Mesenchymal stem cell (in vitro differentiated cells and primary cell): ENCODE measurements around the gene MSRB1.
A peak's percentile ranks its signal among the peaks of the same experiment; 100 is the strongest.

Experiments used
- DNase-seq: peaks from one replicate; pipeline ENCODE4 v3.0.0-alpha.2; 2013
- H2AFZ ChIP-seq: one replicate; pipeline ENCODE4 v1.6.1; 2013; ENCODE audit warnings: low read depth, mild to moderate bottlenecking, control low read depth, inconsistent platforms, low read length, moderate library complexity
- H2AK5ac ChIP-seq: 2 replicates; pipeline ENCODE4 v1.6.1; 2013; ENCODE audit warnings: low read length, moderate library complexity, mild to moderate bottlenecking, inconsistent platforms; ENCODE audit not compliant: severe bottlenecking
- H2BK120ac ChIP-seq: one replicate; pipeline ENCODE4 v1.6.1; 2013; ENCODE audit warnings: low read depth, mild to moderate bottlenecking, inconsistent platforms, low read length, moderate library complexity
- H2BK12ac ChIP-seq, 2 experiments: one replicate each; pipeline ENCODE4 v1.6.1; 2013; ENCODE audit warnings: inconsistent platforms in 2 of 2, low read length in 2 of 2, mild to moderate bottlenecking in 2 of 2, moderate library complexity in 2 of 2, control low read depth in 1 of 2
- H2BK15ac ChIP-seq: one replicate; pipeline ENCODE4 v1.6.1; 2013; ENCODE audit warnings: mild to moderate bottlenecking, low read depth, inconsistent platforms; ENCODE audit not compliant: poor library complexity, severe bottlenecking
- H2BK5ac ChIP-seq: 2 replicates; pipeline ENCODE4 v1.6.1; 2013; ENCODE audit warnings: low read depth, mild to moderate bottlenecking, low read length, control low read depth, inconsistent platforms; ENCODE audit not compliant: poor library complexity, severe bottlenecking
- H3K14ac ChIP-seq, 2 experiments: one replicate each; pipeline ENCODE4 v1.6.1; 2013; ENCODE audit warnings: inconsistent platforms in 2 of 2, low read length in 2 of 2, control low read depth in 1 of 2, mild to moderate bottlenecking in 1 of 2, moderate library complexity in 1 of 2
- H3K18ac ChIP-seq, 2 experiments: one replicate each; pipeline ENCODE4 v1.6.1; 2013; ENCODE audit warnings: inconsistent platforms in 2 of 2, low read length in 2 of 2, control low read depth in 1 of 2, low read depth in 1 of 2, mild to moderate bottlenecking in 1 of 2
- H3K23ac ChIP-seq, 2 experiments: one replicate each; pipeline ENCODE4 v1.6.1; 2013; ENCODE audit warnings: inconsistent platforms in 2 of 2, low read length in 2 of 2, mild to moderate bottlenecking in 2 of 2, moderate library complexity in 2 of 2, control low read depth in 1 of 2
- H3K27ac ChIP-seq: 2 replicates; pipeline ENCODE4 v1.5.1; 2013; ENCODE audit warnings: mild to moderate bottlenecking, moderate library complexity, low read length, control low read depth, inconsistent platforms; ENCODE audit not compliant: poor library complexity, severe bottlenecking
- H3K27me3 ChIP-seq, 2 experiments: 2 replicates each; pipeline versions ENCODE4 v1.6.1 to v1.7.0; 2013; ENCODE audit warnings: low read length in 2 of 2, mild to moderate bottlenecking in 2 of 2, moderate library complexity in 2 of 2, control low read depth in 1 of 2, inconsistent platforms in 1 of 2; ENCODE audit not compliant: control insufficient read depth in 1 of 2, insufficient read depth in 1 of 2
- H3K36me3 ChIP-seq, 2 experiments: 2 replicates each; pipeline versions ENCODE4 v1.6.1 to v1.7.0; 2013; ENCODE audit warnings: low read length in 2 of 2, control low read depth in 1 of 2, inconsistent platforms in 1 of 2, low read depth in 1 of 2, mild to moderate bottlenecking in 1 of 2; ENCODE audit not compliant: insufficient read depth in 2 of 2, control insufficient read depth in 1 of 2
- H3K4ac ChIP-seq, 2 experiments: one replicate each; pipeline ENCODE4 v1.6.1; 2013; ENCODE audit warnings: inconsistent platforms in 2 of 2, low read length in 2 of 2, mild to moderate bottlenecking in 2 of 2, moderate library complexity in 2 of 2, control low read depth in 1 of 2, low read depth in 1 of 2
- H3K4me1 ChIP-seq: 2 replicates; pipeline ENCODE4 v1.6.1; 2013; ENCODE audit warnings: low read depth, low read length, control low read depth; ENCODE audit not compliant: control insufficient read depth, insufficient read depth
- H3K4me2 ChIP-seq: 2 replicates; pipeline ENCODE4 v1.6.1; 2013; ENCODE audit warnings: low read length, mild to moderate bottlenecking, inconsistent platforms; ENCODE audit not compliant: poor library complexity, severe bottlenecking
- H3K4me3 ChIP-seq, 2 experiments: 2 replicates each; pipeline versions ENCODE4 v1.5.1 to v1.7.0; 2013; ENCODE audit warnings: low read length in 2 of 2, mild to moderate bottlenecking in 2 of 2, control low read depth in 1 of 2, low read depth in 1 of 2; ENCODE audit not compliant: insufficient read depth in 1 of 2
- H3K79me1 ChIP-seq: replicated peaks from 2 replicates; pipeline ENCODE4 v1.6.1; 2013; ENCODE audit warnings: mild to moderate bottlenecking, control low read depth, low read length, inconsistent platforms; ENCODE audit not compliant: poor library complexity, severe bottlenecking
- H3K9ac ChIP-seq: 2 replicates; pipeline ENCODE4 v1.7.0; 2013; ENCODE audit warnings: mild to moderate bottlenecking, low read length, moderate library complexity
- H3K9me3 ChIP-seq: 2 replicates; pipeline ENCODE4 v1.7.0; 2013; ENCODE audit warnings: mild to moderate bottlenecking, low read length; ENCODE audit not compliant: control insufficient read depth
- H4K8ac ChIP-seq: one replicate; pipeline ENCODE4 v1.6.1; 2013; ENCODE audit warnings: inconsistent platforms, mild to moderate bottlenecking, low read length, moderate library complexity
- H4K91ac ChIP-seq: one replicate; pipeline ENCODE4 v1.6.1; 2013; ENCODE audit warnings: mild to moderate bottlenecking, low read length, inconsistent platforms
- WGBS: methylation state at CpG from one replicate; pipeline ENCODE4 v1.1.7; 2013; ENCODE audit warnings: mixed read lengths; 5-methylcytosine and 5-hydroxymethylcytosine counted together

The MSRB1 gene

DNA sequence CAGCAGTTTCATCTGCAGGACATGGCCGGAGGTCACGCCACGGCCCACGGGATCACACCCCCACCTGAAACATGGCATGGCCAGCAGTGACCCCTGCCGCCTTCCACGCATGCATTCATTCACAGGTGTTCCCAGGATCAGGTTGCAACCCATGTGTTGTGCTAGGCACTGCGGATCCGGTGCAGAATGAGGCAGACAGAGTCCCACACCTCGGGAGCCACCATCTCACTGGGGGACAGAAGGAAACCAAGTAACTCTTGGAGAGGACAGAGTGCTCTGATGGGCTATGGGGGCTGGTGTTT, 4.3 kb upstream of the MSRB1 start:
- no peak overlapping the region for H3K4me2 ChIP-seq
- H2AFZ ChIP-seq, result no peak overlapping the region
- H3K79me1 ChIP-seq, result peaks cover 5% of the 10 kb centered on the region
- H3K18ac ChIP-seq, result no peak overlapping the region
- WGBS, result 85% methylated on average over 9 of the region's 9 CpGs
- H3K27ac ChIP-seq, result no peak overlapping the region
- no peak overlapping the region for H2BK15ac ChIP-seq
- H4K91ac ChIP-seq, result no peak overlapping the region
- no peak overlapping the region for H2BK120ac ChIP-seq
- H3K9ac ChIP-seq, result no peak overlapping the region
- no peak for DNase-seq
- no peak overlapping the region for H2BK12ac ChIP-seq
- no peak overlapping the region for H2AK5ac ChIP-seq
- H3K27me3 ChIP-seq, result no peaks in the 10 kb centered on the region
- H4K8ac ChIP-seq, result no peak overlapping the region
- H3K36me3 ChIP-seq, result no peaks in the 10 kb centered on the region
- H3K4me3 ChIP-seq, result no peak overlapping the region
- H3K14ac ChIP-seq, result no peak overlapping the region
- H2BK5ac ChIP-seq, result no peak overlapping the region
- H3K9me3 ChIP-seq, result no peaks in the 10 kb centered on the region
- H3K23ac ChIP-seq, result no peak overlapping the region
- H3K4ac ChIP-seq, result no peak overlapping the region
- peaks cover 10% of the 10 kb centered on the region for H3K4me1 ChIP-seq

DNA sequence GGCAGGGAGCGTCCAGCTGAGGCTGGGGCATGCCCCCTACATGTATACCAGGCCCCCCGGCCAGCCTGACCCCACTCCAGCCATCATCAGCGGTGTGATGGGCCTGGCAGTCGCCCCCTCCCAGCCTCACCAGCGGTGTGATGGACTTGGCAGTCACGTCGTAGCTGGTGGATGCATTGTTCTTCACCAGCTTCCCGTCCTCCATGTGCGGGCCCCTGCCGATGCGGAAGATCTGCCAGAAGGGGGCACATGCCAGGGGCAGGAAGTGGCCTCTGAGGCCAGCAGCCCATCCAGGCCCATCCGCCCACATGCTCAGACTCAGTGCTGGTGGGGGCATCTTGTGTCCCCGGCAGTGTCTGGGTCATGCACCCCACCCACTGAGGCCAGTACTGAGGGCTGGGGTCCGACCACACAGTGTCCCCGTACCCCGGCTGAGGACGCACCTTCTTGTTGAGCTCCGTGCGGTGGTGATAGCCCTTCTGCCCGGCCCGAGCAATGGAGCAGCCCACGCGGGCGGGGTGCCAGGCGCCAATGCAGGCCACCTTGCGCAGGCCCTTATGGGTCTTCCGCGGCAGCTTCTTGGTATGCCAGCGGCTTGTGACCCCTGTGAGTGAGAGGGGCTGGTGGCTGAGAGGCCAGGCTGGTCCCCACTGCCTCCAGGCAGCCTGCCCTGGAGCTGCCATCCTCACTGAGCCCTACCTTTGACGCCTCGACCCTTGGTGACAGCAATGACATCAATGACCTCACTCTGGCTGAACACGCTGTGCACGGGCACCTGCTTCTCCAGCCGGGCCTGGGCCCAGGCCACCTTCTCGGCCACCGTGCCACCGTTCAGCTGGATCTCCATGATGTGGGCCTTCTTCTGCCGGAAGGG, 3.7 kb upstream of the MSRB1 start:
- Histone ChIP-seq H3K79me1 (peaks cover 5% of the 10 kb centered on the region), H3K4me2 (no peak overlapping the region), H3K27me3 (no peaks in the 10 kb centered on the region), H2BK120ac (no peak overlapping the region), H3K9ac (no peak overlapping the region), H3K36me3 (no peaks in the 10 kb centered on the region), H2BK12ac (no peak overlapping the region), H3K4me3 (no peak overlapping the region), H3K14ac (no peak overlapping the region), H3K27ac (no peak overlapping the region), H4K8ac (no peak overlapping the region), H2BK15ac (no peak overlapping the region), H3K4me1 (peaks cover 16% of the 10 kb centered on the region), H3K4ac (no peak overlapping the region), H2BK5ac (no peak overlapping the region), H2AFZ (no peak overlapping the region), H2AK5ac (no peak overlapping the region), H3K18ac (no peak overlapping the region), H3K23ac (no peak overlapping the region), H4K91ac (no peak overlapping the region), H3K9me3 (no peaks in the 10 kb centered on the region)
- DNase-seq, result no peak
- whole genome bisulfite sequencing, result 91% methylated on average over 38 of the region's 38 CpGs

DNA sequence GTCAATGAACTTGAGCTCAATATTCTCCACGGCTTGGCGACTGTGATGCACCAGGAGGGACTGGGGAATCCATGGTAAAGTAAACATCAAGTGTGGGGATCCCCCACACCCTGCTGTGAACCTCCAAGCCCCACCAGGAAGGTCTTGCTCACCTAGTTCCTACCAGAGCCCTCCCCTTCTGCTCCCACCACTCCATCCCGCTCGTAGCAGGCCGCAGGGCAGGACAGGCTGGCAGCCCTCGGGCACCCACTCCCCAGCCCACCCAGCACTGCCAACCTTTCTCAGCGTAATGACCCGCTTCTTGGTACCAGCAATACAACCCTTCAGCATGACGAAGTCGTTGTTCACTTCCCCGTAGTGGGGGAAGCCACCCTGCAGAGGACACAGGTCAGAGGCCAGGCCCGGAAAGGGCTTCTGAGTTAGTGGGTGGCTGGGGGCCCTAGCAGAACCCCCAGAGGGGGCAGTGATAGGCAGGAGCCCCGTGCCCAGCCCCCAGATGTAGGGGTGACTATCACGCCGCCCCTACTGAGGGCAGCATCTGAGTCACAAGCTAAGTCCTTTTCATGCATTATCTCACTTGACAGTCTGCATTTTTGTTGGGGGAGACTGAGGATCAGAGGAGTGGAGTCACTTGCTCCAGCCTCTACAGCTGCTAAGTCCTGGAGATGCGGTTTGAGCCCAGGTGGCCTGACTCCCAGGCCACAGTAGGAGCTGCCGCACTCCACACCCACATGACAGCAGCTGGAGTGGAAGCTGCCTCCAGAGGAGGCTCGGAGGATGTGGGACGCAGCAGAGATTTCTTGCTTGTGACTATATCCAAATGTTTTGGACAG, 2.8 kb upstream of the MSRB1 start:
- no peak overlapping the region for H4K8ac ChIP-seq
- H3K79me1 ChIP-seq, result peaks cover 5% of the 10 kb centered on the region
- H3K14ac ChIP-seq, result no peak overlapping the region
- H3K4me3 ChIP-seq, result no peak overlapping the region
- peaks cover 4 to 7% of the 10 kb centered on the region in 2 experiments for H3K36me3 ChIP-seq
- no peaks in the 10 kb centered on the region for H3K9me3 ChIP-seq
- no peaks in the 10 kb centered on the region for H3K27me3 ChIP-seq
- no peak overlapping the region for H3K9ac ChIP-seq
- H3K27ac ChIP-seq, result no peak overlapping the region
- H3K4me2 ChIP-seq, result no peak overlapping the region
- H2BK15ac ChIP-seq, result no peak overlapping the region
- H3K23ac ChIP-seq, result no peak overlapping the region
- no peak overlapping the region for H3K4ac ChIP-seq
- no peak overlapping the region for H2BK5ac ChIP-seq
- no peak overlapping the region for H2BK12ac ChIP-seq
- DNase-seq, result no peak
- peak overlapping the region; percentile 58 for H4K91ac ChIP-seq
- no peak overlapping the region for H2BK120ac ChIP-seq
- no peak overlapping the region for H2AFZ ChIP-seq
- H3K18ac ChIP-seq, result no peak overlapping the region
- peaks cover 16% of the 10 kb centered on the region for H3K4me1 ChIP-seq
- WGBS, result 94% methylated on average over 19 of the region's 19 CpGs
- H2AK5ac ChIP-seq, result no peak overlapping the region

DNA sequence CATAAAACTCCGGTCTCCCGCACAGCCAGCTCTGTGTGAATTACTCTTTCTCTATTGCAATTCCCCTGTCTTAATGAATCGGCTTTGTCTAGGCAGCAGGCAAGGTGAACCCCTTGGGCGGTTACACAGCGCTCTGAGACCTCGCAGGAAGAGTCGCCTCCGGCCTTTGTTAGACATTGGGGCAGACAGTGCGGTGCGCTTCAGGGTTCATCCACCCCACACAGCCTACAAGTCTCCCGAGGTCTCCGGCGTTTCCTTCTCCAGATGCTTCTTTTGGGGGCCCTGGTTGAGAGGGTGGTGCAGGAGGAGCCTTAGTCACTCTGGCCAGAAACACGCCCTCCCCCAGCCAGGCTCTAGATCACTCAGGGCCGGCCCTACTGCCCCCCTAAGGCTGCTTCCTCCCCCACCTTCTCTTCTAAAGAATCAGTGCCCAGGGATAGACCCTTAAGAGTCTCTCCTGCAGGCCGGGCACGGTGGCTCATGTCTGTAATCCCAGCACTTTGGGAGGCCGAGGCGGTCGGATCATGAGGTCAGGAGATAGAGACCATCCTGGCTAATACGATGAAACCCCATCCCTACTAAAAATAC, 1.7 kb upstream of the MSRB1 start:
- H4K8ac ChIP-seq, result no peak overlapping the region
- H3K36me3 ChIP-seq, result peaks cover 11 to 14% of the 10 kb centered on the region in 2 experiments
- no peak overlapping the region for H2BK12ac ChIP-seq
- H3K27ac ChIP-seq, result no peak overlapping the region
- H3K4me3 ChIP-seq, result no peak overlapping the region
- no peak overlapping the region for H4K91ac ChIP-seq
- no peak for DNase-seq
- no peak overlapping the region for H3K9ac ChIP-seq
- no peak overlapping the region for H3K4ac ChIP-seq
- no peak overlapping the region for H3K18ac ChIP-seq
- no peak overlapping the region for H2AK5ac ChIP-seq
- H3K79me1 ChIP-seq, result peaks cover 9% of the 10 kb centered on the region
- H2BK15ac ChIP-seq, result no peak overlapping the region
- 94% methylated on average over 15 of the region's 21 CpGs for WGBS
- H3K9me3 ChIP-seq, result no peaks in the 10 kb centered on the region
- H3K4me1 ChIP-seq, result peaks cover 14% of the 10 kb centered on the region
- no peak overlapping the region for H2AFZ ChIP-seq
- H3K23ac ChIP-seq, result no peak overlapping the region
- no peak overlapping the region for H2BK120ac ChIP-seq
- H2BK5ac ChIP-seq, result no peak overlapping the region
- H3K27me3 ChIP-seq, result no peaks in the 10 kb centered on the region
- H3K14ac ChIP-seq, result no peak overlapping the region
- no peak overlapping the region for H3K4me2 ChIP-seq
